GDM1 (cell line): ENCODE measurements around the gene SLC7A6.
"Not testable (repeated sequence)": the region's sequence is repeated elsewhere in the genome, so short reads cannot be mapped to it uniquely, and the experiment has no call there.

ENCODE experiments used
- DNase-seq: peaks from one replicate; lab custom pipeline; 2025; lab: John Stamatoyannopoulos, UW

The SLC7A6 gene

DNA sequence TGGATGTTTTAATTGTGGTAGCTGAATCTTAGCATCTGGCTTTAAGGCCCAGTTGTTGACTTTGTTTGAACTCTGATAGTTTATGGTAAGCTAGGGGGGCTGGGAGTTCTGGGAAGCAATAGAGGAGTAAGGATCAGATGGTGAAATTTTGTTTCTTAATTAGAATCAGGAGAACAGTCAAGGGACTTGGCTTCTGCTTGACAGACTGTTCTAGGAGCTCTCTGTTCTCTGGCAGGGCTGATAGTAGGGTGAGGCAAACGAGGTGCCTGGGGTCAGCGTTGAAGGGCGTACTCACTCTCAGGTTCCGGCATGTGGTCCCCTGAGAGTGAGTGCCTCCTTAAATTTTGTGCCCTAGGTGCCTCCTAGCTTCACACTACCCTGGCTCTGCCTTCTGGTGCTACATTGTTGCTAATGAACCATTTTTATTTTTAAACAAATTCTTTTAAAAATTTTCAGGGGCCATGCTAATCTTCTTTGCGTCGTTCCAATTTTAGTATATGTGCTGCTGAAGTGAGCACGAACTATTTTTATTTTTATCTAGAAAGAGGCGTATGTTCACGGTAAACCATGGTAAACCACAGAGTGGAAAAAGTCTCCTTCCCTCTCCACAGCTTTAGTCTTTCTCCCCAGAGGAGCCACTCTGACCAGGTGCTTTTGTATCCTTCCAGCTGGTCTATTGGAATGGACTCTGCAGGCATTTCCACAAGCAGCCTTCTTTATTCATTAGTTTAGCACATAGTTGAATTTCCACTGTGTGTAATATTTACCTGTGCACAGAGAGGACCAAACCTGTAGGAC, 19.7 kb downstream of the SLC7A6 start:
- no peak for DNase-seq

DNA sequence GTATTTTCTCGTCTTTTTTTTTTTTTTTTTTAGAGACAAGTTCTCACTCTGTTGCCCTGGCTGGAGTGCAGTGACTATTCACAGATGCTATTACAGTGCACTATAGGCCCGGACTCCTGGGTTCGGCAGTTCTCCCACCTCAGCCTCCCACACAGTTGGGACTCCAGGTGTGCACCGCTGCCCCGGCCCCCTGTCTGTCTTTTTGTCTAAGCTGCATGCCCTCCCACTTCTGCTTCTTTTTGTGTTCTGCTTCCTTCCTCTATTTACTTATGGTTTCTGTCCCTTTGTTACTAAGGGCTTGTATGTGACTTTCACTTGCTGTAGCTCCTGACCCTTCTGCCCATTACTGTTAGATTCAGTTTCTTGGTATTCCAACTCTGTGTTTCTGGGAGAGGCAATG, 20.5 kb downstream of the SLC7A6 start:
- peak; percentile 38 for DNase-seq

DNA sequence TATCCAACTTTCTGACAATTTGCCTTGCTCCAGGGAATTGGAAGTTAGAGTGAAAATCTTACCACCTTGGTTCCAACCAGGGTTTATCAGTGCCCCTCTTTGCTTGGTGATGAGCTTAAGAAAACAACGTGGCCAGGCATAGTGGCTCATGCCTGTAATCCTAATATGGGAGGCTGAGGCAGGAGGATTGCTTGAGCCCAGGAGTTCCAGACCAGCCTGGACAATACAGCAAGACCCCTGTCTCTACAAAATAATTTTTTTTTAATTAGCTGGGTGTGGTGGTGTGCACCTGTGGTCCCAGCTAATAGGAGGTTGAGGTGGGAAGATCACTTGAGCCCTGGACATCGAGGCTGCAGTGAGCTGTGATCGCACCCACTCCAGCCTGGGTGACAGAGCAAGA, 21.4 kb downstream of the SLC7A6 start:
- no peak for DNase-seq

DNA sequence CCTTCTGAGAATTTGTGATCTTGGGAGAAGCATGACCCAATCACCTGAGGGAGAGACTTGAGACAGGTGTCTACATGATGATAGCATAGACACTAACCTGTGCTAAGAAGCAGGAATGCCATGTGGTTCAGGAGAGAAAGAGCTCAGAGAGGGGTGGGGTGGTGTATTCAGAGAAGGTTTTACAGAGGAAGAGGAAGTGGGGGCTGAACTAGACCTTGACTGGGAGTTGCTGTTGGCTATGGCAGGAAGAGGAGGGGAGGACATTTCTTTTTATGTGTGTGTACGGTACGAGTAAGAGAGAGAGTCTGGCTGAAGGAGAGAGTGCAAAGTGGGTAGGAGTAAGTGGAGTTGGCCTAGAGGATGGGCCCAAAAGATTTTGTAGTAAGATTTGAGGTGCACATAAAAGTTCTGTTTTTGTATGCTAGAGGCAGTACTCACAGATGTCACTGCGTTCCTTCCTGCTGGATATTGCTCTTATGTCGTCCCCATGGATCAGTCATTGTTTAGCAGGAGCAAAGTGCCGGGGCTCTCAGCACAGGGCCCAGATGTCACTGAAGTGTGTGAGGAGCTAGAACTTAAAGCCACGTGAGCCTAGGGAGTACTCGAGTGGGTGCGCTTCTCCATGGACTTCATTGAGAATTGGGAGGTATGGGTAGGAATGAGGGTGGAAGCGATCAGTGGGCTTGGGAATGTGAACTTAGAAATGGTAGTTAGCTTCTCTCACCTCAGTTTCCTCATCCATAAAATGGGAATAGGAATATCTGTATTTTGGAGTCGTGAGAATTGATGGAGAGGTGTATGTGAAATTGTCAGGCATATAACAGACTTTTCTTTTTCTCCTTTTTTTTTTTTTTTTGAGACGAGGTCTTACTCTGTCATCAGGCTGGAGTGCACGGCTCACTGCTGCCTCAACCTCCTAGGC, 22.1 kb downstream of the SLC7A6 start:
- DNase-seq, result peak; percentile 46

DNA sequence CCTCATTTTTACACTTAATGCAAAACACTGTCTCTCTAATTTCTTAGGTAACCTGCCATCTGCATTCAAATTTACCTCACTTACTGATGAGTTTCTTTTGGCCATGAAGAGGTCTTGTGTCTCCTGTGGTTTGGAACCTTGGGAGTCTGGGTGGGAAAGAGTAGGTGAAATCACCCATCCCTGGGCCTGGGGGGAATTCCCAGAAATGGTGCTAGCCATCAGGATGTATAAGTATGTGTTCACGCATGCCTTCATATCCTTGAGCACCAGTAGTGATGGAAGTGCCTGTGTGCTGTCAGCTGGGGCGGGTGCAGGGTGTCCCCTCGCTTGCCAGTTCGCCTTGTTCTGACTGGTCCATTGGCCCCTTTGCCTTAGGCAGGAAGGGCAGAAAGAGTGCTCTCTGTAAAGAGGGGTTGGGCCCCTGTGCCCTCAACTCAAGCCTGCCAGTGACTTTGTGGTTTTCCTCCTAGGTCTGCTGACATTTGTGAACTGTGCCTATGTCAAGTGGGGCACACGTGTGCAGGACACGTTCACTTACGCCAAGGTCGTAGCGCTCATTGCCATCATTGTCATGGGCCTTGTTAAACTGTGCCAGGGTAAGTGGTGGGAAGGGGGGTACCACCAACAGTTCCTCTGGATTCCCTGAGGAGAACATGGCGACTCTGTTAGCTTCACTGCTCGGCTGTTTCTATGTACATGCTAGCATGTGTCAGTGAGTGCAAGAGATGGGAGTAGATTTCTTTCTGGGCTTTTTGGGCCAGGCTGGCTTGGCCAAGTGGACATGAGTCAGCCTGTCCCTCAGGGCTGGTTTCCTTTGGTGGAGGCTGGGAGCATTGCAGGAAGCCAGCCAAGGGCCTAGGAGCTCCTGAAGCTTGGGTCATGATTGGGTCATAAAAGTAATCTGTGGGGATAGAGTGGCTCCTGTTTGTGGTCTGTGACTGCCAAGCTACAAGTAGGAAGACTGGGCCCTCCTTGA, 23.2 kb downstream of the SLC7A6 start:
- DNase-seq, result no peak

DNA sequence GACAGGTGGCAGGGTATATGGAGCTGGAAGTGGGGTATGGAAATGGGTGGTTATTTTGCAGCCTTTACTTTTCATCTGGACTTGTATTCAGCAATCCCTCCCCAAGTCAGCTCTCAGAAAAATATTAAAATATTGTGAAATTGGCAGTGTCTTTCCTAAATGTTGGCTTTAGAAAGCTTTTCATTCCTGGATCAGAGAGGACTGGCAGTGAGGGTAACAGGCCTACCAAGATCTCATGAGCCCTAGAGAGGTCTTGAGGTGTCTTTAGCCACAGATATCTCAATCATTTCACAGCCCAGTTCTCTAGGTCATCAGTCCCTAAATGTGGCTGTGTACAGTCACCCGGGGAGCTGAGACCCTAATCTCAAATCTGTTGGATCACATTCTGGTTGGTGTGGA, 23.9 kb downstream of the SLC7A6 start:
- DNase-seq, result no peak

DNA sequence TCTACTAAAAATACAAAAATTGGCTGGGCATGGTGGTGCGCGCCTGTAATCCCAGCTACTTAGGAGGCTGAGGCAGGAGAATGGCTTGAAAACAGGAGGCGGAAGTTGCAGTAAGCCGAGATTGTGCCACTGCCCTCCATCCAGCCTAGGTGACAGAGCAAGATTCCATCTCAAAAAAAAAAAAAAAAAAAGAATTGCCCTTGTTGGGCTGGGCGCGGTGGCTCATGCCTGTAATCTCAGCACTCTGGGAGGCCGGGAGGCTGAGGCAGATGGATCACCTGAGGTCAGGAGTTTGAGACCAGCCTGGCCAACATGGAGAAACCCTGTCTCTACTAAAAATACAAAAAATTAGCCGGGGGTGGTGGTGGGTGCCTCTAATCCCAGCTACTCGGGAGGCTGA, 24.5 kb downstream of the SLC7A6 start:
- not testable (repeated sequence) for DNase-seq

DNA sequence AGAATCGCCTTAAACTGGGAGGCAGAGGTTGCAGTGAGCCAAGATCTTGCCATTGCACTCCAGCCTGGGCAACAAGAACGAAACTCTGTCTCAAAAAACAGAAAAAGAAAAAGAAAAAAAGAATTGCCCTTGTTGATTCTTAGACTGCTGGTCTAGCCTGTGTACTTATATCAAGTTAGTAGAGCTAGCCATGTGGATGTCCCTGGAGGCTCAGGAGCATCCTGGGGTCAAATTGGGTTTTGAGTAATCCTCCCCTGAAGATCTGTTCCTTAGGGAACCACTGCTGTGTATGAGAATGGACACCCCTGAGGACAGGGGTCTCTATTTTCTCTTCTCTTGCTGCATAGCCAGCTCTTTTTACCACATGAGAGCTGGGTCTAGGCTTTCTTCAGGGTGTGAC, 24.9 kb downstream of the SLC7A6 start:
- DNase-seq, result no peak

DNA sequence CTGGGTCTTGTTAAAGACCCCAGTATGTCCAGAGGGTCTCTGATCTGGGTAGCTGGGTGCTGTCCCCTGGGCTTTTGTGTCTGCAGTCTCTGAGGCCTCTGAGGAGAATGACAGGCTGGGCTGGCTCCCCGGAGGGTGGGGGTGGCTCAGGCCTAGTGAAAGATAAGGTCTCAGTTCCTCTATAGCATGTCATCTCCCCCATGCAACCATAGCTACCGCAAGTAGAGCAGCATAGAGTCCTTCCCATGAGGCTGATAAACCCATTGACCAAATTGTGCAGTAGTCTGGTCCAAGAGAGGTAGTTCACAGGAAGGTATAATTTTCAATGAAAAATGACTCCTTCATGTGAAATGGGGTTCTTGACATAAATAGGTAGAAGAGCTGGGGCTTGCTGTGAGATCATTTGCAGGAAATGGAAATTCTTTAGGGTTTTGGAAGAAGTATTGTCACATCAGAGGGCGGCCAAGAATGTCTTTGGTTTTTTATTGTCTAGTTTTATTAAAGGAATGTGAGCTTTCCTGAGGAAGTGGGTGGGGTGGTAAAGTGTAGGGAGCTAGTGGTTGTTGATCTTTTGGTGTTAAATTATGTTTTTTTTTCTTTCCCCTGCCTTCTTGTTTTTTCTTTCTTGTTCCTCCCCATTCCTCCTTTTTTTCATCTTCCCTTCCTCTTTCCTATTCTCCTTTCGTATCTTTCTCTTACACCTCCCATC, 25.4 kb downstream of the SLC7A6 start:
- DNase-seq, result peak; percentile 3

DNA sequence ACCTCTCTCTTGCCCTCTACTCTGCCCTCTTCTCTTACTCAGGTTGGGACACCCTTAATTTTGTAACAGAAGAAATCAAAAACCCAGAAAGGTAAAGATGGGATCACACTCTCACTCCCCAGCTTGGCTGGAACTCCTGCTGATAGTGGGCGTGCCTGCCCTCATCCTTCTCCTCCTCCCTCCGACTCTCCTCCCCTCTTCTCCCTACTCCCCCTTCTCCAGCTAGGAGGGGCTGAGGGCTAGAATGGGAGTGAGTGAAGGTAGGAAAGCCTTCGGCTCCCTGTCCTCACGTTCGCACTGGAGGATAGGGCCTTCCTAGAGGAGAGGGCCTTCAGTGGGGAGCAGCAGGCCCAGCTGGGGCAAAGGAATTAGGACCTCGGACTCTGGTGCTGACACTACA, 26.1 kb downstream of the SLC7A6 start:
- DNase-seq, result no peak

DNA sequence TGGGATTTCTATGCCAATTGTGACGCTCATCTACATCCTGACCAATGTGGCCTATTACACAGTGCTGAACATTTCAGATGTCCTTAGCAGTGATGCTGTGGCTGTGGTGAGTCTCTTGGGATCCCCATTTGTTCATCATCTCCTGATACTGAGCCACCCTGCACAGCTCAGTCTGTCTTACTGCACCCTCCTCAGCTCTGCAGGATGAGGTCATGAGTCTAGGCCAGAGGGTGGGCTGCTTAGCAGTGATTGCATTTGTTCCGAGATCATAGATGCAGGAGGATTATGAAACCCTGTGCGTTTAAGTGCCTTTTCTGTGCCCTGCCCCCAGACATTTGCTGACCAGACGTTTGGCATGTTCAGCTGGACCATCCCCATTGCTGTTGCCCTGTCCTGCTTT, 26.9 kb downstream of the SLC7A6 start:
- DNase-seq, result no peak

DNA sequence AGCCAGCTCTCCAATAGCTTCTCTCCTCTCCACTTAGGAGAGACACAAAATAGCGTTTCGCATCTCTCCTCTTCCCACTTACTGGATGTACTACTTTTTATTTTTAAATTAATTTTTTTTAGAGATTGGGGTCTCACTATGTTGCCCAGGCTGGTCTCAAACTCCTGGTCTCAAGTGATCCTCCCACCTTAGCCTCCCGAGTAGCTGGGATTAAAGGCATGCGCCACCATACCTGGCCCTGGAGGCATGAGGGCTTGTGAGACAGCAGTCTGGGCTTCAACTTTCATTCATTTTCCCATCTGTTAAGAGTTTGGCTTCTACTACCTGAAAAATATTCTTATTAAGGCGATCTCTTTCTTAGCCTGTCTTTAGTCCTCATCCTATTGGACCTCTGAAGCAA, 28.1 kb downstream of the SLC7A6 start:
- DNase-seq, result no peak

DNA sequence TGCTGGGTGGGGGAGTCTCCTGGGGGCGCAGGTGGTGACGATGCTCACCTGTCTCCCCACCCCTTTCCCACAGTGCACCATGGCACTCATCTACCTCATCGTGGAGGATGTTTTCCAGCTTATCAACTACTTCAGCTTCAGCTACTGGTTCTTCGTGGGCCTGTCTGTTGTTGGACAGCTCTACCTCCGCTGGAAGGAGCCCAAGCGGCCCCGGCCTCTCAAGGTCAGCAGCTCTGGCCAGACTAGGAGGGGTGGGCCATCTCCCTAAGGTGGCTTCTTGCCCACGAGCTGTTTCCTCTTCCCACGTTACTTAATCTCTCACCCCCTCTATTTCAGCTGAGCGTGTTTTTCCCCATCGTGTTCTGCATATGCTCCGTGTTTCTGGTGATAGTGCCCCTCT, 32.0 kb downstream of the SLC7A6 start:
- DNase-seq, result no peak

DNA sequence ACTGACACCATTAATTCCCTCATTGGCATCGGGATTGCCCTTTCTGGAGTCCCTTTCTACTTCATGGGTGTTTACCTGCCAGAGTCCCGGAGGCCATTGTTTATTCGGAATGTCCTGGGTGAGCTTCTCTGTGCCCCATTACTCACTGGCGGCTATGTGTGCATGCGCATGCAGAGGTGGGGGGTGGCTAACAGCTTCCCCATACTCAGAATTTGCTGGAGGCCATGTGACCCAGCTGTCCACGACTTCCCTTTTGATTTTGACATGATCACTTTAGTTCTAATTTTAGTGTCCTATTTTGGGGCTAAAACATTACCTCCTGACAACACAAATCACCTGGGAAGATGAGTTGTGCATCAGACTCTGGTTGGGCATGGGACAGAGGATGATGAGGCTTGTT, 32.4 kb downstream of the SLC7A6 start:
- no peak for DNase-seq

DNA sequence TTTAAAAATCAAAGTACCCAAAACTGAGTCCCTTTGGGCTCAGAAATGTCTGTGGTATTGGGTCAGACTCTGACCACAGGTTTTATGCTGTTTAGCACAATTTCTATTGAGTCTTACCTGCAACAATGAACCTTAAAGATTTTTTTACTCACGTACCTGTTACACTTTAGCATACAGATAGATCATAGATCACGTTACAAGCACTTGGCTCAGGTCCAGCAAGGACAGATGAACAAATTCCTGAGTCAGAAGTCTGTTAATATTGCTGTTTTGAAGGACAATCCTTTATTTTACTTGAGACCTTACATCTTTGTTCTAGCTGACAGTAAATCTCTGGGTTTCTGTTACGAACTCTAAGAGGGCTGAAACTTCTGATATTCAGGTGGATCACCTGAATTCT, 33.6 kb downstream of the SLC7A6 start:
- DNase-seq, result no peak

DNA sequence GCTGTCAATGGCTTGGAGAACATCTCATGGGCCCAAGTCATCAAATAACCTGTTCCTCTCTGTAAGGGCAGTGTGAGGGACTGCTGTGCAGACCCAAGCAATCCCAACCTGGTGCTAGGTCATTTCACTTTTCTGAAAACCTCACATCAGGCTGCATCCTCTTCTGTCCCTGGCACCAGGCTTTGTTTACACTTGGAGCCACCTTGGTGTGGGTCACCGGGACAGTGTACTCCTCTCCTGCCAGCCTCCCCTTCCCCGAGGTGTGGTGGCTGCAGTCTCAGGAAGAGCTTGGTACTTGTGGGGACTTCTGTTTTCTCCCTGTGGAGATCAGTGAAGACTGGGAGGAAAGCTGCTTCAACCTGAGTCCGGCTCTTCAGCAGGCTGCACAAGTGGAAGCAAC, 34.0 kb downstream of the SLC7A6 start:
- no peak for DNase-seq

DNA sequence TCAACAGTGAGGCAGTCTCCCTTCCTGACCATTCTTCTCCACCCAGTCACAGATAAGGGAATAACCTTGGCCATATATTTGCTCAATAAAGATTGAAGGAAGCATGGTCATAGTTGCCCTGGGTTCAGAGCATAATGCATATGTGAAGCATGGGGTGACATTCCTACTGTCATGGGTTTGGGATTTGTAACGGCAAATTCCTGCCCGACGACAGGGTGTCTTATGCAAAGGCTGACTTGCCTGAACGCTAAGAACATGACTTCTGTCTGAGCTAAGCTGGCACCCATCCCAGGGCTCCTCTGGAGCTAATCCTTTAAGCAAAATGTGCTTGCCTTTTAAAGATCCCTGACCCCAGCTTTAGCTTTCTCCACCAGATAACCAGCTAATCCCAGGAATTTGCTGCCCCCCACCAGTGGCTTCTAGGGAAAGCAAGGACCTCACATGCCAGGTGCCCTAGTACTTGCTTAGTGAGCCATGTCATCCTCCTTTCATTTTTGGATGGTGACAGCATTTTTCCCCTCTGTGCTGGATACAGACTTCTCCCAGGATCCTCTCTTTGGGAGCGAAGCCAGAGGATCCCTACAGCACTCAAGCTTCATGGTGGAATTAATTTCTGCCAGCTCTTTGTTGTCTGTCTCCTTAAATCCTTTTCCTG, 34.7 kb downstream of the SLC7A6 start:
- no peak for DNase-seq

DNA sequence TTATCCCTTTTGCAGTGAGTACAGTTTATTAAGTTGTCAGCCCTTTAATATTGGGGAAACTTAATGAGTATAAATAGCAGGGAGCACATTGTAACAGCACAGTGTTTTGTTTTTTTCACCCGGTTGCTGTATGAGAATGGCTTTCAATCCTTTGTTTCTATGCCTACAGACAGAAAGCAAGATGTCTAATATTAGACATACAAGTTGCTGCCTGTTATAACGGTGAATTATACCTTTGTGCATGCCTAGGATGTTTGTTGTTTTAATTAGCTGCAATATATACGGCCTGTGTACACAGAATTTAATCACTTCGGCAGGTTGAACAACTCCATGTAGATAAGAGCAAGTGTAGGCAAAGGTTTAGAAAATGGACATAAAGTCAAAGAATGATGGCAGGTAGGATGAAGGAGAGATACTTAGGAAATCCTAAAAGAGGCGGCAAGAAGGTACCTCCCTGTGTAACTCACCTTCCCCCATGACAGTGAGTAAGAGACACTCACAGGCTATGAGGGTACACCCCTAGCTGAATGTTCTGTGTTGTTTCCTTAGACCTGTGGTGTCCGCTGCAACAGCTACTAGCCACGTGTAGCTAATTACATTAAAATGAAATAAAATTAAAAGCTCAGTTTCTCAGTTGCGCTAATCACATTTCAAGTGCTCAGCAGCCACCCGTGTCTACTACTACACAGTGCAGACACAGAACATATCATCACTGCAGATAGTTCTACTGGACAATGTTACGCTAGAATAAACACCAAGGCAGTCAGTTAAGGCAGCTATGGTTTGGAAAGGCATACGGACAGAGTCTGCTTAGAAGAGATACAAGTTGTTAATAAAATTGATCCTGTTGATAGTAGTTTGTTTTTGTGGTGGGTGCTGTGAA, 35.5 kb downstream of the SLC7A6 start:
- DNase-seq, result no peak

DNA sequence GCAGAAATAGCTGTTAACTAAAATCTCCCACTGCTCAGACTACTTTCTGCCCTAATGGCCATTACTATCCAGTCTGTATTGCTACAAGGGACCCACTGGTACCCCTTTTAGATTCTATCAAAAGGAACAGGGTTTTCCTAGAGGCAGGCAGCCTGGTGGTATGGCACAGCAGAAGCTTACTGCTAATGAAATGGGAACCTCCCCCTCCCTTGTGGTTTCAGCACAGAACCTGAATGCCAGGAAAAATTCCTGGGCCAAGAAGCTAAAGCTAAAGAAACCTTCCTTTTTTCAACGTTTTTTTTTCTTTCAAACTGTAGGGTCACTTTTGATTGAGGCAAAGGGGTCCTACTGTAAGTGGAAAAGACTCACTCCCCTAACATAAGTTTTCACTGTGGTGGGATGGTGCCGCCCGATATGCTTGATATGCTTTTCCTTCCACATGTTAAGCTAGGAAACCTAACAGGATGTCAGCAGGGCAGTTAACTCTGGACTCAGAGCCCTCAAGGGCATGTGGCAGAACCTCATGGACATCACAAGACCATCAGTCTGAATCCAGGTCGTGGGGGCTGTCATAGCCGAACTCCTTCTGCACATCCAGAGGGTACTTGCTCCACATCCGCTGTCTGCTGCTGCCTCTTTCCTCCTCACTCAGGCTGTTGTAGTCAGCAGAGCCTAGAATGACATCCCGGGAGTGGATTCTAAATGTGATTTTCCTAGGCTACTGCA, 36.6 kb downstream of the SLC7A6 start:
- no peak for DNase-seq
